Glutamatergic neuron (in vitro differentiated cells): ENCODE measurements around the gene PEX10. TPM values are rescaled to one million over a fixed set of nuclear protein-coding genes. Genes with fewer than 3 reads are reported as not detected.

Experiments
- DNase-seq: peaks from one replicate; pipeline ENCODE4 v3.0.0; 2022
- H3K27ac Mint-ChIP-seq: one replicate; pipeline ENCODE4 v1.8.0; 2020; ENCODE audit warnings: mild to moderate bottlenecking, mixed read lengths, inconsistent platforms; ENCODE audit not compliant: unreplicated experiment
- H3K27me3 Mint-ChIP-seq: one replicate; pipeline ENCODE4 v1.8.0; 2020; ENCODE audit warnings: mild to moderate bottlenecking, moderate library complexity, mixed read lengths, inconsistent platforms; ENCODE audit not compliant: unreplicated experiment
- H3K36me3 Mint-ChIP-seq: one replicate; pipeline ENCODE4 v1.8.0; 2020; ENCODE audit warnings: mild to moderate bottlenecking, mixed read lengths, inconsistent platforms; ENCODE audit not compliant: unreplicated experiment
- H3K4me1 Mint-ChIP-seq: one replicate; pipeline ENCODE4 v1.8.0; 2020; ENCODE audit warnings: mild to moderate bottlenecking, low read depth, mixed read lengths, inconsistent platforms; ENCODE audit not compliant: unreplicated experiment
- H3K4me3 Mint-ChIP-seq: one replicate; pipeline ENCODE4 v1.8.0; 2020; ENCODE audit warnings: mild to moderate bottlenecking, mixed read lengths, inconsistent platforms; ENCODE audit not compliant: unreplicated experiment
- H3K9me3 Mint-ChIP-seq: one replicate; pipeline ENCODE4 v1.8.0; 2020; ENCODE audit warnings: mild to moderate bottlenecking, moderate library complexity, mixed read lengths, inconsistent platforms; ENCODE audit not compliant: unreplicated experiment
- CTCF ChIP-seq: fragments of 200-600 bp; sonication (generic); IDR thresholded peaks from one replicate; pipeline ENCODE4 v1.5.0; 2021; ENCODE audit not compliant: partially characterized antibody, unreplicated experiment
- total RNA-seq: library from RNA; stranded (reverse); fragmentation: NEBNext Ultra II Directional; extraction: Animal tissue kit (Norgen Biotek cat#: 25700); gene quantifications from one replicate; pipeline ENCODE4 v1.2.1, GENCODE V29; 2021; ENCODE audit not compliant: unreplicated experiment

PEX10 gene
- total RNA-seq, 1 donor from 2014 or later = 14.0 TPM

- Mint-ChIP-seq H3K4me1 (peaks cover 7% of the 10 kb centered on the region), H3K9me3 (peaks cover 4% of the 10 kb centered on the region), H3K27ac (no peak overlapping the region), H3K36me3 (no peaks in the 10 kb centered on the region), H3K27me3 (peaks cover 13% of the 10 kb centered on the region), H3K4me3 (no peak overlapping the region)
- TF ChIP-seq CTCF = no peak
- peak; percentile 12 for DNase-seq
These were observed 37.0 kb downstream of the PEX10 start for GRCh38 chr1:2375246-2375922.

DNA sequence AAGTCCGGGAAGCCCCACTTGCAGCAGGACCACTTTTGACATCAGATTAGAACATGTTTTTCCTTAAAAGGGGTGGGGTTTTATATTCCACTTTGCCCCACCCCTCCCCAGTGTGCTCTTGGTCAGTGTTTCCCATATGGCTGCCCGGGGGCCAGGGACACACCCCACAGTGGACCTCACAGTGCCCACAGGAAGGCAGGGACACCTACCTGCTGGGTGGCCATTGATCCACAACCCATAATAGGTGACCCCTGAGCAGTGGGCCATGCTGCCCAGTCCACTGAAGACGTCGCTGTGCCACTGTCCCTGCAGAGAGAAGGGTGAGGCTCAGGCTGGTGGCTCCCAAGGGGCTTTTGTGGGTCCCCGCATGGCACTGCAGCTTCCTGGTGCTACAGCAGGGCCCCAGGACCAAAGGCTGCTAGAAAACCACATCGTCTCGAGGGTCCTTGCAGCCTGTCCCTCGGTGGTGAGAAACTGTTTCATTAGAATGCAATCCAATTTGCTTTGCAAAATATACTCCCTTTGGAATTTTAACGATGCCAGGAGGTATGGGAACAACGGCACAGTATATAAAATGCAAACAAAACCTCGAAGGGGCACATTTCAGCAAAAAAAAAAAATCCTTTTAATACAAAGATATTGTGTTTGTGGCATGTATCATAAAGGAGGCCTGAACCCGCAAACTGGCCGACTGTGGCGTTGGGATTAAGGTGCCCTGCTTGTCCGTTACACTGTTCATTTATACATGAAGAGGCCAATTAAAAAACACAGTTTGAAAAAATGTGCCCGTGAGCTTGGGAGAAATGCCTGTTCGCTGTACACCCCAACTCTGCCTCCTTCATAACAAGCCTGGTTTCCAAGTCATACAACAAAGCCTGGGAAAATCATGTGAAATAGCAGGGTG lies 37.9 kb downstream of the PEX10 start:
- no peak overlapping the region for H3K27ac Mint-ChIP-seq
- peak; percentile 1 for DNase-seq
- peaks cover 7% of the 10 kb centered on the region for H3K4me1 Mint-ChIP-seq
- TF ChIP-seq CTCF = no peak
- no peaks in the 10 kb centered on the region for H3K36me3 Mint-ChIP-seq
- peaks cover 4% of the 10 kb centered on the region for H3K9me3 Mint-ChIP-seq
- peaks cover 13% of the 10 kb centered on the region for H3K27me3 Mint-ChIP-seq
- H3K4me3 Mint-ChIP-seq = no peak overlapping the region

DNA sequence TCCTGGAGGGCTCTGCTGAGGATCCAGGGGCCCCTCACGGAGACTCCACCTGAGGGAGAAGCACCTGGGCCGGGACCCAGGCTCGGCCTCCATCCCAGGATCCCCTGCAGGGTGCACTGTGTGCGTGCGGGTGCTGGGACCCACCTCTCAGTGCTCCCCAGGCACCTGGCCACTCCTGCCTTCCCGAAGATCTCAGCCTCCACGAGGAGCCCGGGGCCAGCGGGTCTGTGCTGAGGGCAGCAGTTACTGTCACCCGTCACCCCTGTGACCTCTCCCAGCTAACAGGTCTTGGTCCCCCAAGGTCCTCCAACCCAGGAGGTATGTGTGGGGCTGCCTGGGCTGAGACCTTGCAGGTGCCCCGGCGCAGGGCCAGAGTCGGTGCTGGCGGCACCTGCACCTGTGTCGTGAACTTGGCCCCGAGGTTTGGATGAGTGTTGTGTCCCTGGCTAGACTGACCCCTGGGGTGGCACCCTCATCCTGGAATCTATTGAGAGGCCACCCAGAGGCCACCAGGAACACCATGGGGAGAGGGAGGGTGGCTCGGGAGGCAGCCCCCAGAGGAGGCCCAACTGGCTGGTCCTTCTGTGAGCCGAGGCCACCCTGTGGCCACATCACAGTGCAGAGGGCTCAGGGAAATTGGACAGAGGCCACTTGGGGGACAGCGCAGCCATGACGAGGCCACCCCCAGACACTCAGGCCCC lies 38.7 kb downstream of the PEX10 start:
- peaks cover 10% of the 10 kb centered on the region for H3K27me3 Mint-ChIP-seq
- DNase-seq = no peak
- H3K9me3 Mint-ChIP-seq = peaks cover 3% of the 10 kb centered on the region

GRCh38 chr1:2372551-2373490 lies 39.5 kb downstream of the PEX10 start:
- H3K27me3 Mint-ChIP-seq = peaks cover 11% of the 10 kb centered on the region
- H3K9me3 Mint-ChIP-seq = peaks cover 2% of the 10 kb centered on the region
- peaks cover 2% of the 10 kb centered on the region for H3K4me1 Mint-ChIP-seq
- H3K27ac Mint-ChIP-seq = no peak overlapping the region
- no peak for DNase-seq
- no peak for TF ChIP-seq CTCF
- no peak overlapping the region for H3K4me3 Mint-ChIP-seq
- H3K36me3 Mint-ChIP-seq = no peaks in the 10 kb centered on the region

More for the DNA sequence above, 38.7 kb downstream of the PEX10 start:
- Mint-ChIP-seq H3K4me1 (peaks cover 2% of the 10 kb centered on the region), H3K36me3 (no peaks in the 10 kb centered on the region), H3K27ac (no peak overlapping the region), H3K4me3 (no peak overlapping the region)
- TF ChIP-seq CTCF = no peak
